ENCODE data around the gene HOXC11.

Gene HOXC11

DNA sequence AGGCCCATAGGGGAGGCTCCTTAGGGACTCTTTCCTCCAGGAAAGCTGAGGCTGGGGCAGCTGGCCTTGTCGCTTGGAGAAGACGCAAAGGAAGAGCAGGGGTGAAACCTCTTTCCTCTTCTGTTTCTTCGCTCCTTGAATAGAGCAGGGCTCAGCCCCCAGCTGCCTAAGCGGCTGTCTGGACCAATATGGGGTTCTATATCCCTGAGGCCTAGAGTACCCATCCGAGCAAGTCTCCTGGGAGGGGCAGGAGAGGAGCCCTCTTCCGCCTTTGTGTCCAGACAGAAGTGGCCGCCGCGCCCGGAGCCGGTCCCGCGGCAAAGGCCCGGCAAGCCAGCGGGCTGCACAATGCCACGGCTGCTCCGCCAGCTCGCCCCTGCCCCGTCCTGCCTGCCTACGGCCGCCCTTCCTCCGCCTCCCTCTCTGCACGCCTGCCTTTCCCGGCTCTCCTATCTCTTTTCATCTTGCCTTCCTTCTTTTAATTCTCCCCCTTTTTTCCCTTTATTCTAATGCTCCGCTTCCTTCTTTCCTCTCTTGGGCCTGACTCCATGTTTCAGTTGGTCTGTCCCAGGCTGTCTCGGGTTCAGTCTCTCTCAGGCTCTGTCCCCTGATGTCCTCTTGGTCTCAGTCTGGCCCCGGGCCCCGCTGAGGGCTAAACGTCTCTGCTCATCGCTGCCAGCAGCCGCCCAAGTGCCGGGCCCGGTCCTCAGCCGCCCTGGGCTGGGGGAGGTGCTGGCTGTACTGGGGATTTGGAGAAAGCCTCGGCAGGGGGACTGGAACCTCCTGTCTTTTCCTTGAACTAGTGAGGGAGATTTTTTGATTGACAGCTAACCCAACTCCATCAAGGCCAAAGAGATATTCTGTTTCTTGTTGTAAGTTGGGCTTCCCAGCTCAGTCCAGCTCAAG lies 24.5 kb downstream of the HOXC11 start:
- no peaks in the 10 kb centered on the region for H3K79me2 ChIP-seq (ENCODE audit: insufficient read depth, low read depth)
- no peak overlapping the region for H3K9ac ChIP-seq
- no peak overlapping the region for H2AFZ ChIP-seq (ENCODE audit: low read depth)
- TF ChIP-seq, protein P1, sequence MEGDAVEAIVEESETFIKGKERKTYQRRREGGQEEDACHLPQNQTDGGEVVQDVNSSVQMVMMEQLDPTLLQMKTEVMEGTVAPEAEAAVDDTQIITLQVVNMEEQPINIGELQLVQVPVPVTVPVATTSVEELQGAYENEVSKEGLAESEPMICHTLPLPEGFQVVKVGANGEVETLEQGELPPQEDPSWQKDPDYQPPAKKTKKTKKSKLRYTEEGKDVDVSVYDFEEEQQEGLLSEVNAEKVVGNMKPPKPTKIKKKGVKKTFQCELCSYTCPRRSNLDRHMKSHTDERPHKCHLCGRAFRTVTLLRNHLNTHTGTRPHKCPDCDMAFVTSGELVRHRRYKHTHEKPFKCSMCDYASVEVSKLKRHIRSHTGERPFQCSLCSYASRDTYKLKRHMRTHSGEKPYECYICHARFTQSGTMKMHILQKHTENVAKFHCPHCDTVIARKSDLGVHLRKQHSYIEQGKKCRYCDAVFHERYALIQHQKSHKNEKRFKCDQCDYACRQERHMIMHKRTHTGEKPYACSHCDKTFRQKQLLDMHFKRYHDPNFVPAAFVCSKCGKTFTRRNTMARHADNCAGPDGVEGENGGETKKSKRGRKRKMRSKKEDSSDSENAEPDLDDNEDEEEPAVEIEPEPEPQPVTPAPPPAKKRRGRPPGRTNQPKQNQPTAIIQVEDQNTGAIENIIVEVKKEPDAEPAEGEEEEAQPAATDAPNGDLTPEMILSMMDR (conservative IDR thresholded peaks at IDR 0.05; ENCODE audit: low read depth, low read length), result no peak
- no peaks in the 10 kb centered on the region for H4K20me1 ChIP-seq (ENCODE audit: insufficient read depth)
- peaks cover 100% of the 10 kb centered on the region for H3K27me3 ChIP-seq (ENCODE audit: insufficient read depth, low read depth)
- no peak overlapping the region for H3K27ac ChIP-seq
- no peak overlapping the region for H3K4me3 ChIP-seq (IDR thresholded peaks at IDR 0.05; ENCODE audit: insufficient read depth, low read depth, low read length)
- H3K4me2 ChIP-seq, result no peak overlapping the region
- no peaks in the 10 kb centered on the region for H3K36me3 ChIP-seq (ENCODE audit: insufficient read depth)
- H3K4me1 ChIP-seq (ENCODE audit: low read depth, poor library complexity, severe bottlenecking), result peaks cover 23% of the 10 kb centered on the region

DNA sequence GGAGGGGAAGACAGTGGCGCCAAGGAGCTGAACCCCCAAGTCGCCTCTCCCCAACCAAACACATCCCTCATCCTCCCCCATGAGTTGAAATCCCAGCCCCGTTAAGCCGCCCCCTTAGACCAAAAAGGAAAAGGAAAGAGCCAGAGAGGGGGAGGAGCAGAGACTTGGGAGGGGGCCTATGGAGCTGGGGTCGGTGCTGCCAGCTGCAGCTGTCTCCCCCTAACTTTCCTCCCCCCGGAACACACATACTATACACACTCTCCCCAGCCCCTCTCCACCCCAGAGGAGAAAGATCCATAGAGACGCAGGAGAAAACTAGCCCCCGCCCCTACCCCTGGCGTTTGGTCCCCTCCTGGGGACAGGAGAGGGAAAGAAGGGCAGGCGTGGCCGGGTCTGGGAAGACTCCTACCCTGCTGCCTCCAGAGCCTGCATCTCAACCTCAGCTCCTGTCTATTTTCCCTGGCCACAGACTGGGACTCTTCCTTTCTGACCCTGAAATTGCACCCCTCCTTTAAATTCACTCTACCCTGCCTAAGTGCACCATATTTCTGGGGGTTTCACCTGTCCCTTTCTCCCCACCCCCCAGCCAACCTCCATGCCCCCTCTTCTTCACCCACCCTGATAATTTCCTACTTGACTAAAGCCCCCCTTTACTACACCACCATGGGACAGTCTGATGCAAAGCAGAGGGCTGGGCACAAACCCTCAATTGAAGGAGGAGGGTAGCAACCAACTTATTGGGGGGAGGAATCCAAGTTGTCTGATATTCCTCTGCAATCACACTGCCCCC lies 25.4 kb downstream of the HOXC11 start:
- H3K79me2 ChIP-seq (ENCODE audit: insufficient read depth, low read depth), result no peaks in the 10 kb centered on the region
- H3K4me2 ChIP-seq, result no peak overlapping the region
- H3K36me3 ChIP-seq (ENCODE audit: insufficient read depth), result no peaks in the 10 kb centered on the region
- no peak overlapping the region for H3K9ac ChIP-seq
- peaks cover 18% of the 10 kb centered on the region for H3K4me1 ChIP-seq (ENCODE audit: low read depth, poor library complexity, severe bottlenecking)
- no peak overlapping the region for H3K27ac ChIP-seq
- TF ChIP-seq, protein P1 (conservative IDR thresholded peaks at IDR 0.05; ENCODE audit: low read depth, low read length), result no peak
- peaks cover 100% of the 10 kb centered on the region for H3K27me3 ChIP-seq (ENCODE audit: insufficient read depth, low read depth)
- no peak overlapping the region for H3K4me3 ChIP-seq (IDR thresholded peaks at IDR 0.05; ENCODE audit: insufficient read depth, low read depth, low read length)
- H2AFZ ChIP-seq (ENCODE audit: low read depth), result no peak overlapping the region
- H4K20me1 ChIP-seq (ENCODE audit: insufficient read depth), result no peaks in the 10 kb centered on the region

DNA sequence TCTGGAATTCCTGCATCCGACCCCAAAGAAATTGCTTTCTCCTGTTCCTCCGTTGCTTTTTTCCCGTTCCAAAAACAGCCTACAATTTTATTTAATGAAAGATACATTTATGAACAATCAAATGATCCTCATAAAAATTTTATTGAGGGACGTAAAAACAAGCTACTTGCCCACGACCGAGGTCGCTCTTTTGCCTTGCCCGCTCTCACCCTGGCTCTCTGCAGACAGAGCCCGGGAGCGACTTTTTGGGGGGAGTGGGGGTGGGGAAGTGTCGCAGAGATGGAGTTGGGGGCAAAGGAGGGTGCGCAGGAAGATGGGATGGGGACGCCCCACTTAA lies 25.9 kb downstream of the HOXC11 start:
- Histone ChIP-seq H3K36me3 (ENCODE audit: insufficient read depth) (no peaks in the 10 kb centered on the region), H2AFZ (ENCODE audit: low read depth) (no peak overlapping the region), H3K27me3 (ENCODE audit: insufficient read depth, low read depth) (peaks cover 99% of the 10 kb centered on the region), H3K79me2 (ENCODE audit: insufficient read depth, low read depth) (no peaks in the 10 kb centered on the region), H3K4me2 (no peak overlapping the region), H4K20me1 (ENCODE audit: insufficient read depth) (no peaks in the 10 kb centered on the region), H3K9ac (no peak overlapping the region), H3K4me3 (IDR thresholded peaks at IDR 0.05; ENCODE audit: insufficient read depth, low read depth, low read length) (no peak overlapping the region), H3K27ac (no peak overlapping the region), H3K4me1 (ENCODE audit: low read depth, poor library complexity, severe bottlenecking) (peaks cover 18% of the 10 kb centered on the region)
- TF ChIP-seq, protein P1 (conservative IDR thresholded peaks at IDR 0.05; ENCODE audit: low read depth, low read length), result no peak

DNA sequence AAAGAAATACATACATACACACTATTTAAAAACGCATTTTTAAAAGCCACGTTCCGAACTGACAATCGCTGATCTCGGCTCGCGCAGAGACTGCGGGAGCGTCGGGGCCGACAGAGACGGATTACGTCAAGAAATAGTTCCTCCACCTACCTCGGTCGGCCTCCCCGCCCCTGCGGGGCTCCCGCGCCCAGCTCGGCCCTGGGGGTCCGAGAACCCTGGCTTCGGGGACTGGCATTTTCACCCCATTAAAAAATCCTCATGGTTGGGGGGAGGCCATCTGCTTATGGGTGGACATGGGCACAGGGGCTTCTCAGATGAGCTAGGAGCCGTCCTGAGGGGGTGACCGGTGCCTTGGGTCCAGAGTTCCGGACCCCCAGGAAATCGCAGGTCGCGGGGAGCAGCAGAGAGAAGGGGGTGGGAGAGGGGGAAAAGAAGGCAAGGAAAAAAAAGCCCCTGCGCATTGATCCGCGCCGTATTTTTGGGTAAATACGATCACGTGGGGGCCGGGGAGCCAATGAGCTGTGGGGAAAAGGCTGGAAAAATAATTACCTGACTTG lies 26.7 kb downstream of the HOXC11 start:
- Histone ChIP-seq H3K79me2 (ENCODE audit: insufficient read depth, low read depth) (no peaks in the 10 kb centered on the region), H3K9ac (peak overlapping the region; percentile 8; the same call in 1 of the 2 replicates), H3K4me2 (peak overlapping the region; percentile 61), H4K20me1 (ENCODE audit: insufficient read depth) (no peaks in the 10 kb centered on the region), H2AFZ (ENCODE audit: low read depth) (peak overlapping the region; percentile 80), H3K4me3 (IDR thresholded peaks at IDR 0.05; ENCODE audit: insufficient read depth, low read depth, low read length) (no peak overlapping the region), H3K27ac (no peak overlapping the region), H3K27me3 (ENCODE audit: insufficient read depth, low read depth) (peaks cover 99% of the 10 kb centered on the region), H3K4me1 (ENCODE audit: low read depth, poor library complexity, severe bottlenecking) (peaks cover 23% of the 10 kb centered on the region), H3K36me3 (ENCODE audit: insufficient read depth) (no peaks in the 10 kb centered on the region)
- TF ChIP-seq, protein P1 (conservative IDR thresholded peaks at IDR 0.05; ENCODE audit: low read depth, low read length), result no peak
